ENCODE measurements around the gene ARMC6.

The ARMC6 gene

GRCh38 chr19:19055701-19056100 lies 22.3 kb downstream of the ARMC6 start:
- DNase-seq: no peak

GRCh38 chr19:19056636-19057275 lies 23.4 kb downstream of the ARMC6 start:
- DNase-seq: no peak

DNA sequence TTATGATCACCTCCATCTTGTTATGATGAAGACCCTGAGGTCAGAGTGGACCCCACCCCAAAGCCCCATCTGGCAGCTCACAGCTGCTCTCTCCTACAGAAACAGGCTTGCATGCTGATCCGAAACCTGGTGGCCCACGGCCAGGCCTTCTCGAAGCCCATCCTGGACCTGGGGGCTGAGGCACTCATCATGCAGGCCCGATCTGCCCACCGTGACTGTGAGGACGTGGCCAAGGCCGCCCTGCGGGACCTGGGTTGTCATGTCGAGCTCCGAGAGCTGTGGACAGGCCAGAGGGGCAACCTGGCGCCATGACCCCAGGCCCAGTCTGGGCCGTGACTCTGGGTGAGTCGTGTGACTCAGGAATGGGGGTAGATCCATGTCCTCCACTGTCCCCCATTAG lies 23.9 kb downstream of the ARMC6 start:
- no peak for DNase-seq

GRCh38 chr19:19057720-19058119 lies 24.3 kb downstream of the ARMC6 start:
- DNase-seq: no peak

DNA sequence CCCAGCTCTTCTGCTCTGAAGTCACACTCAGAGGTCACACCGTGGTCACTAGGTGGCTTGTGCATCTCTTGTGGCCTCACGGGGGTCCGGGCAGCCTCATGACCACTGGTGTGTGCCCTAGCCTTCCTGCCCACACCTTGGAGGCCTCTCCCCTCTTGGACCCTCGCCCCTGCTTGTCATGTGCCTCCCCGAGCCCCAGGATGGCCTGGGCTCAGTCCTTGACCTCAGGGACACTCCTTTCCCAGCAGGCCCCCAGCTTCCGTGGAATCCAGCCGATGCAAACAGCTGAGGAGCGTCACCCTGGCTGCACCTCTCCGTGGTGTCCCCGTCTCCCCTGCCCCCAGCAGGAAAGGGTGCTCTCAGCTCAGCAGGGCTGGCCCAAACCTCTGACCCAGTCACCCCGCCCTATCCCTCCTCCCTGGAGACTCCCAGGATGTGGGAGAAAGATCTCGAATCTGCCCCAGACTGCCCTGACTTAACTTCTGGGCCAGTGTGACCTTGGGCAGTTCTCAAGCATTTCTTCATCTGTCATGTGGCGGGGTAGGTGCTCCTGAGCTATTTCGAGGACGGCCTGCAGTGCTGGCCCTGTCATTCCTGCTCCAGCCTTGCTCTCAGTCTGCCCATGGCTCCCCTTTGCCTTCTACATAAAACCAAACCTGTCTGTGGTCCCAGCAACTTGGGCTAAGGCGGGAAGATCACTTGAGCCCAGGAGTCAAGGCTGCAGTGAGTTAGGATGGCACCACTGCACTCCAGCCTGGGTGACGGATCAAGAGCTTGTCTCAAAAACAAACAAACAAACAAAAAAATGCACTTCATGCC lies 25.8 kb downstream of the ARMC6 start:
- DNase-seq: no peak

- no peak for DNase-seq
Observed at GRCh38 chr19:19059837-19060611, 26.6 kb downstream of the ARMC6 start.

DNA sequence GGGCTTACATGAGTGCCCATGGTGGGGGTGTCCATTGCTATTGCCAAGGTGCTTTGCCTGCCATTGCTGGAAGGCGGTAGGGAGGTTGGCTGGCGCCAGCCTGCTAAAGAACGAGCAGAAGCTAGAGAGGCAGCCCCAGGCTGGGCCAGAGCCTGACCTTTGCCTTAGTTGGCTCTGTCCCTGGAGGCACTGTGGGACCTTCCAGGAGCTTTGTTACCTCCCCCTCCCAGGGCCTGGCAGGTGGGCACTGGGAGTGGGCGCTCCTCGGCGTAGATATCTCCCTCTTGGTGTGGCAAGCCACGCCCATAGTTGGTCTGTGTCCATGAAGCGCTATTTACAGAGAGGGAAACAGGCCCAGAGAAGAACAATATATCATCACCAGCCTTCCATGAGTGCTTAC lies 28.1 kb downstream of the ARMC6 start:
- DNase-seq: no peak

DNA sequence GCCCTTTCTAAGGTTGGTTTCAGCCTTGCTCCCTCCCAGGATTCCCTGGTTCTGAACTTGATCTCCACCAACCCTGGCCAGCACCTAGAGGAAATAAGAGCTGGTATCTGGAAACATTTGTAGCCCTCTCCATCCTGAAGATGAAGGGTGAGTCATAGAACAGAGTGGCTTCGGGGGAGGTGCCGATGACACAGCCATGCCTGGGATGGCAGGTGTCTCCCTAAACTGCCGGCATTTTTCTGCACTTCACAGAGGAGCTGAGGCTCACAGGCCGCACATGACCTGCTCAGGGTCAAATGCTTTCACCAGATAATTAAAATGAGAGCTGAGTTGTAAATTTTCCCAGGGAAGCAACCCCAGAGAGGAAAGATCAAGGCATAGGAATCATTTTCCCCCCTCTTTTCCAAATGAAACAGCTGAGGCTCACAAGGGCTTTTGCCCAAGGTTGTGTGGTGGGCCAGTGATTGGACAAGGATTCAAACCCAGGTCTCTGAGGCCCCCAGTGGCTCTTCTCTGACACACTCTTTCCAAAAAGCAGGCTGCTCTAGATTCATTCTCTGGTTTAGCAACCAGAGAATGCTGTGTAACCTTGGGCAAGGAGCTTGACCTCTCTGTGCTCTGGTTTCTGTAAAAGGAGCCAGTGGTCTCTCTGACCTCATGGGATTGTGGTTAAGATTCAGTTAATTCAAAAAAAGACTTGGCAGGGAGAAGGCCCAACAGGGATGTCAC lies 29.2 kb downstream of the ARMC6 start:
- peak; percentile 50 for DNase-seq

DNA sequence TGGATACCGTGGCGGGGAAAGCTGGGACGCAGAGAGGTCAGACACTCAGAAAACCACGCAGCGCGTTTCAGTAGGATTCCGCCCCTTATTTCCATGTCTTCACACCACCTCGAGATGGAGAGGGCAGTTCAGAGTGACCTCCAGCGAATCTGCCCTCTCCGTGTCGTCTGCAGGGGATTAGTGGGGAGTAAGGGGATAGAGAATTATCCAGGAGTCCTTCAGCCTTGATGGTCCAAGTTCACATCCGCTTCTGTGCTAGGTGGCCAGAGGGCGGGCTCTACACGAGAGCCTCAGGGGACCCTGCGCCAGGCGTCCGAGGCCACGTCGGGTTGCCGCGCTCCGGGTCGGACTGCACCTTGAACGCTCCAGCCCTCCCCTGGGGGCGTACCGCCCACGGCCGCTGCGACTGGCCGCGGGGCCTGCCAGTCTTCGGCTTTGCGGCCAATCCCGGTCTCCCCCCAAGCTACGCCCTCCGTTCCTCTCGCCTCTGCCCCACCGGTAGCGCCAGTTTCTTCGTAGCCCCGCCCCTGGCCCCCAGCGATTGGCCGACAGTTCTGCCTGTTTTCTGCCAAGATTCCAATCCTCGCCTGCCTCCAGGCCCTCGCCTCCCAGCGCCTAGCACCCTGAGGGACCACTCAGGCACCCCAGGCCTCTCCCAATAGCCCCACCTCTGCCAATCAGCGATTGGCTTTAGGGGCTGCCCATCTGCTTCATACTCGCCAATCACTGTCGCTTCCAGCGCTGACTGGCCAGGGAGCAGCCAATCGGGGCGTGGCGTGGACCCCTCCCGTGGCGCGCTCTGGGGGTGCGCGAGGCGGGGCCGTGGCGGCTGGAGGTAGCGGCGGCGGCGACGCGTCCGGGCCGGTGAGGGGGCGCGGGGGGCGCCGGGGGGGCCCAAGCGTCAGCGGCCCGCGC lies 30.0 kb downstream of the ARMC6 start, which contains the start of gene SLC25A42:
Gene SLC25A42 (plus strand): TSS at position 812 of the 915 bp plus-strand sequence. CDS start 32,131 bp downstream, outside the sequence.
- DNase-seq: peak; percentile 100

DNA sequence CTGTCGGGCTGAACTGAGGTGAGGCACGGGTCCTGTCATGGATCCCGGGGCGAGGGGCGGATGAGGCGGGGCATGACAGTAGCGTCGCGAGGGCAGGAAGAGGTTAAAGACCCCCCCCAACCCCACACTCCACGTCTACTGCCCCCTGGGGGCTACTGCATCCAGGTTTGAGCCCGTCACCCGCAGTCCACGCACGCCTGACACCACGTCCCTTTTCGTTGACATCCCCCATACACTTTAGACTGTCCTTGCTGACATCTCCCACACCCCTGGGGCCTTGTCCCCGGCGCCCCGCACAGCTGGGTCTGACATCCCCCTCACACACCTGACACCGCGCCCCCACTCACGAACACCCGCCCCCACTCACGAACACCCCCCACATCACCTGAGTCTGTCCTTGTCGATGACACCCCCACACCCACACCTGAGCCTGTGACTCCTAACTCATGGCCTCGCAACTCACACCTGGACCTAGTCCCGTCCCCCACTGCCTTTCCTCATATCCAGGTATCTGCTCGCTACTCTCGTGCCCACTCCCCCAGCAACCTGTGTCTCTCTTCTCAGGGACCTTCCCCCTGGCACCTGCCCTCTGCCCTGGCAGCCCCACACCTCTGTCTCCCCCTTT lies 30.8 kb downstream of the ARMC6 start:
- DNase-seq: no peak

DNA sequence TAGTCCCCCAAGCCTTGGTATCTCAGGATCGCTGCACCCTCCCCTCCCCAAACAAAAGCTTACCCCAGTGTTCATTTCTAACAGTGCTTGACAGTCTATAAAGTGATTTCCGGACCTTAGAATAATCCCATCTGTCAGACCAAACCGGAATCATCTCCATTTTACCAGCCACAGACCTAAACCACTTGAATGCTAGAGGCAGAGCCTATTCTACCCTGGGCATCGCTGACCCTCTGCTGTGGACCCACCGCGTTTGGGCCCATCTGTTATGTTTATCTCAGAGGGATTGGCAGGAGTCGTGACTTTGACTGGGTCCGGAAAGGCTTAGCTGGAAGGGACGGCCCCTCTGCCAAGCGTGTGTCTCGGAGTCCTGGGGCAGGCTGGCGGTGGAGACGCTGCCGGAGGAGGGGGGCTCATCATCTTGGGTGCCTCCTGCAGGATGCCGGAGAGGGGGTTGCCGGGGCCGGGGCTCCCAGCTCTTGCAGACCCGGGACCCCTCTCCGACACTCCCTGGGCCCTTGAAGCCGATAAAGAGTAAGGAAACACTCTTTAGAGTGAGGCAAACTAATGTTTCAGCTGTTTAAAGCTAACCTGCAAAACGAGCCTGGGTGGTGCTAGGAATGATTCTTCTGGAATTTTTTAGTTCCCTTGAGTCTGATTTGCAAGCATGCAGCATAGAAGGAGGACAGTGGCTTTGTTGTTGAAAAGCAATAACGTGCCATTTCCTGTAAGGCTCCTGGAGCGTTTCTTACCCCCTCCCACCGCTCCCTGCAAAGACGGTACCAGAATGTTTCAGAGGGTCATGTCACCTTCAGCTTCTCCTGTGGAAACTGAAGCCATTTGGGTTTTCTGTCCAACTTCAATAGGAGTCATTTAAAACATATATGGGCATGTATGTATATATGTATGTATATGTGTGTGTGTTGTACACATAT lies 31.7 kb downstream of the ARMC6 start:
- DNase-seq: no peak

GRCh38 chr19:19067276-19068072 lies 34.1 kb downstream of the ARMC6 start:
- no peak for DNase-seq

GRCh38 chr19:19068659-19069654 lies 35.6 kb downstream of the ARMC6 start:
- DNase-seq: no peak

GRCh38 chr19:19071897-19072296 lies 38.5 kb downstream of the ARMC6 start:
- no peak for DNase-seq

GRCh38 chr19:19074196-19074882 lies 40.9 kb downstream of the ARMC6 start:
- no peak for DNase-seq

DNA sequence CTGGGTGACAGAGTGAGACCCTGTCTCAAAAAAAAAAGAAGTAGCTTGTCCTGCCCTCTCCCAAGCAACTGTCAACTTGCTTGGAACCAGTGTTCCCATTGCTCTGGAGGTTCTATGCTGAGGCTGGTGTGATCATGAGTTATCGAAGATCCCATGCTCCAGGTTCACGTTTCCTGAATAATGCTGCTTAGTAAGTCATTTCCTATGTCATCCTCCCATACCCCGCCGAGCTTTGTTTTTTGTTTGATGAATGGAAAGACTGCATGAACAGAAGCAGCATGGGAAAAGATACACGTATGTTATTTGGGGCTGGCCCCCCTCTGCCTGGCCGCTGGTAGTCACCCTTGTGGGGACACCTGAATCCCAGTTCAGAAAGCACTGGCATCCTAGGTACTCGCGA lies 41.7 kb downstream of the ARMC6 start:
- no peak for DNase-seq

DNA sequence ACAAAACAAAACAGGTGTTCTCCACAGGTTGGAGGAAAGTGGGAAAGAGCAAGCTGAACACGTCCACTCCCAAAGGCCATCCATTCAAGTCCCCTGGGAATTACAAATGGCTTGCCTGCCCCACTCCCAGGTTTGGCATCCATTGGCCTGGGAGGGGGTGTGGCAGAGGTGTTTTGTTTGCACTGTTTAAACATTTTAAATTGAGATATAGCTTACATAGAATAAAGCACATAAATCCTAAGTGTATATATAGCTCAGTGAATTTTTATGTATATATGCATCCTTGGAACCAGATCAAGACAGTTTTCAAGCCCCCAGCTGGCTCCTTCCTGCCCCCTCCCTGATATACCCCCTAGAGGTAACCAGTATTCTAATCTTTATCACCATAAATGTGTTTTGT lies 43.1 kb downstream of the ARMC6 start:
- no peak for DNase-seq
